HG02588 (cell line): ENCODE measurements around the gene PRDM8.

Experiments used
- ATAC-seq: cut with Tn5 transposase; IDR thresholded peaks from one replicate; pipeline ENCODE4 v1.9.1; 2021; ENCODE audit warnings: mild to moderate bottlenecking, moderate library complexity; ENCODE audit not compliant: unreplicated experiment

PRDM8 gene

DNA sequence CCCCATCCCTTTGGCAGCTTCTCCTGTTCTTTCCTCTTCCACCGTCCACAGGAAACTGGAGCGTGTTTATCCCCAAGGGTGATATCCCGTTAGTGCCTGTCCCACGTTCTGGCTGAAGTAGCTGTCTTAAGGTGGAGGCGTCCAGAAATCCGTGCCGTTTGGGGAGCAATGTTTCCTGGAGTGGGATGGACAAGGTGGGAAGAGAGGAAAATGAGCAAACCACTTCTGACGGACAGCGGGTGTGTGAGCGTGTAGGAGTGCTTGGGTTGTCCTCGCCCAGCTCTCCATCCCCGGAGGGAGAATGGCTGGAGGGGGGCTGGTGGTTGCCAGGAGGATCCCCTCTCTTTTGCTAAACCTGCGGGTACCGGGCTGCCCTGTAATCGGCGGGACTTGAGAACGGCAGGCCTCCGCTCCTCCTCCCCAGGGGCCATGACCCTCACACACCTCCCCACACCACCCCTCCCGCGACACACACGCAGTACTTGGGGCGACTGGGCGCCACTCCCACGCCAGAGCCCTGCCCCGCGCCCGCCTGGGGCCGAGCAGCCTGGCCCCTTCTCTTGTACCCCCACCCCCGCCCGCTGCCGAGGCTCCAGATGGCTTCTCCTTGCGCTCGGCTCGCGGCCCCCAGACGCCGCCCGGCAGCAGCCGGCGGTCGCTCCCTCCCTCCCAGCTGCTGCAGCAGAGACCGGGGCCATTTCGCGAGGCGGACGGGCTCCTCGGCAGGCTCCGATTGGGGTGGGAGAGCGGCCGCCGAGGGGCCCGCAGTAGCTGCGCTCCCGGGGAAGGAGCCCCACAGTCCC is 13.9 kb upstream of the PRDM8 start:
- ATAC-seq: no peak

DNA sequence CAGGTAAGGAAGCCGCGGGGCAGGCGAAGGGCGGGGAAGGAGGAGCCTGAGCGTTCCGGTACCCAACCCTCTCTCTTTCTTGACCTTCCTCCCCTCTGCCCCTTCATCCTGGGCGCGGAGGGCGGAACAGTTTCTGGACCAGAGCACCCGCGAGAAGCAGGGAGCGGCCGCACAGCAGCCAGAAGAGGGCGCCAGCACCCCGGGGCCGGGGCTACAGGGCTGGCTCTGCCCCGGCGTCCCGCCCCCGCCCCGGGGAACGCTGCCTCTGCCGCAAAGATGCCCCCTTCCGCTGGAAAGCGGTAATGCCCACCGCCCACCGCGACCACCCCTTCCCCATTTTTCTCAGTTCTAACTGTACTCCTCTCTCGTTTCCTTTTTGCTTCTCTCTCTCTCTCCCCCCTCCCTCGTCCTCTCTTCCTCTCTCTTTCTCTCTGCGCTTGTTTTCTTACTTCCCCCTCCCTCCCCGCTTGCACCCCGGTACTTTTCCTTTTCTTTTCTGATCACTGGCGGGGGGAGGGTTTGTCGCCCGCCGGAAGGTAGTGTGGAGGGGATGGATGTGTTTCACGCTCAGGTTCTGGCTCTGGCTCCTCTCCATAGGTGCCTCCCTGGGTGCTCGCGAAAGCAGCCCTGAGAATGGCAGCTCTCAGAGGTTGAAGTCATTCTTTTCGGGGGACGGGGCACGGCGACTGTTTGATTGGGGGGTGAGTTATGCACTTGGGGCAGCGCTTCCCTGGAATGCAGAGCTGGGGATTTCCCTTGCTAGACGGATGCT is 13.1 kb upstream of the PRDM8 start:
- peak; percentile 90 for ATAC-seq

DNA sequence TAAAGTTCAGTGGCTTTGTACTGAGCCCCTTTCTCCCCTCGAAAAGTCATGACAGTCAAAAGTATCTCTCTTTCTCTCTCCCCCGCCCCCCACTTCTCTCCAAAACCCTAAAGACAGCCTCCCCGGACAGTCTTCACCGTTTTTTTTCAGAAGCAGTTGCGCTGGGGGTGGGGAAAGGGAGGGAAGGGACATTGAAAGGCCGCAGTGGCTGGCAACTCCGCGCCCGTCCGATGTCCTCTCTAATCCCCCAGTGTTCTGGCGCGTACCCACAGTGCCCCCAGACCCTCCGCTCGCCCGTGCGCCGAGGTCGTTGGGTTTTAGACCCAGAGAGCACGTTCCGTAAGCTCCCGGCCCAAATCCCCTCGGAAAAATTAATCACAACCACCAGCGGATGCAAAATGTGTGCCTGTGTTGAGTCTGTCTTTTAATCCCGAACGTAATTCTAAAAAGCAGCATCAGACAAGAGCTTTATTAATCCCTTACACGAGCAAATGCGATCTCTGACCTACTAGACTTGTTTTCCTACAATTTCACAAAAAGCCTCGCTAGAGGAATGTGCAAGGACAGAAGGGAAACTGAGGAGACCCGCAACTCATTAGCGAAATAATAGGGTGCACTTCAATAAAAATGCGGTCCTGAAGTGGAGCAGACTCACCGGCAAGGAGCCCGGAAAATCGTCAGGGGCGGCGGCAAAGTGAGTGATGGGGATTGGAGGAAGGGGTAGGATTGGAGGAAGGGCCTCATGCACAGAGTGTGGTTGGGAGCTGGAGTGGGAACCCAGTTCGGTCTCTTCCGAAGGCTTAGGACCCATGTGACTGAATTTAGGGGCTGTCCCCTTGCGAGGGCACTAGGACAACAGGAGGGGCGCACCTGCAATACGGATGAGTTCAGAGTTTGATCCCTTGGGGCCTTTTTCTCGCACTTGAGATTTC is 12.2 kb upstream of the PRDM8 start:
- no peak for ATAC-seq

DNA sequence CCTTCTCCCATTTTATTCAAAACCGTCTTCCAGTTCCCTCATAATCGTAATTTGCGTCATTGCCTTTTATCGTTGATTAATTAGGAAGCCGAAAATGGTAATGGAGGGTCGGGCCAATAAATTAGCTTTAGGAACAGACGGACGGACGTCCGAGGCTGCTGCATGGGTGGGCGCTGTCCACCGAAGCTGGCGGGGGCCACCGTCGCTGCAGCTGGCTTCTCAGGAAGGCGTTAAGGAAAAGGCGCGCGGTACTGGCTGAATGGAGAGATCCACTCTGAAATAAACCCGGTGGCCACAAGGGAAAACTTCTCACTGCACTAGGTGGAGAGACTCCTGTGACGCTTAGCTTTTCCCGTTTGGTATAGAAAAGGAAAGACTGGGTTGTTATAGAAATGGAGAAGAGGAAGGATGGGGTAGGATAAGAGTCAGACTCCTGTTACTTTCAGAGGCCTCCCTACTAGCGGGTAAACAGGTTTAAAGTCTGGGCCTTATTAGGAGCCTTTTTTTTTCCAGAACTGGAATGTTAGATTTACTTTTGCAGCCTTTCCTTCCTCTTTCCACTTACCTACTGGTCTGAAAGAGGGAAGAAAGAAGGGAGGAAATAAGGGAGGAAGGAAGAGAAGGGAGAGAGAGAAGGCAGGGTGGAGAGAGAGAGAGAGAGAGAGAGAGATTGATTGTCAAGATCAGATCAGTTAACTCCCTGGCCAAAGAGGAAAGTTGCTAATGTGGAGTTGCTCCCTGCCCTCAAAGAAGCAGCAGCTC is 11.3 kb upstream of the PRDM8 start:
- no peak for ATAC-seq

DNA sequence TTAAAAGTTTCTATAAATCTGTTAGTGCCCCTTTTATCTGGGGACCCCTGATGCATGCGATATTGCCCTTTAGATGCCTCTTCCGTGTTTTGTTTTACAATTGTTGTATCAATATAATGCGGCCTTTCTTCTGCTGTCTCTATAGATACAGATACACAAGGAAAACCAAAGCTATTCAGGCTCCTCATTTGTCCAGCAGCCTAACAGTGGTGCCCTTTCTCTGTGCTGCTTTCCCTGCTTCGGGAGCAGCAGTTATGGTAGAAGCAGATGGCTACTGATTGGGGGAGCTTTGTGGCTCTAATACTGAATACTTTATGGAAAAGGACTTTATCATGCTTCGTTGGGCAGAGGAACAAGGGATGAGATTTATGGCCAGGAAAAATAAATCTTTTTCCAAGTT is 10.6 kb upstream of the PRDM8 start:
- no peak for ATAC-seq

DNA sequence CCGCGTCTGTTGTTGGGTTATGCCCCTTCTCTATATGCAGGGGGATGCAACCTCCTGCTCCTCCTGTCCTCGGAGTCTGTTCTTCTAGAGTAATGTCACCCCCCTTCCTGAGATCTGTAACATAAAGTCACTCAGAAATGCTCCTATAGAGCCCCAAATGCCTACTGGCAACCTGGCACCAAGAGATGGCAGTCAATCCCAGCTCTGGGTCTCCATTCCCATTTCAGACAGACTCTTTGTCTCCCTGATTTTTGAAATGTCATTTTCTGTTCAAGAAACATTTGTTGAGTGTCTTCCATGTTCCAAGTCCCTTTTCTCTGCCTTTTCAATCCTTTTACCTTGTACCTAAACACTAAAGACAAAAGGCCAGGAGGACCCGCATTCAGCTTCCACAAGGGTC is 9.6 kb upstream of the PRDM8 start:
- ATAC-seq: no peak

DNA sequence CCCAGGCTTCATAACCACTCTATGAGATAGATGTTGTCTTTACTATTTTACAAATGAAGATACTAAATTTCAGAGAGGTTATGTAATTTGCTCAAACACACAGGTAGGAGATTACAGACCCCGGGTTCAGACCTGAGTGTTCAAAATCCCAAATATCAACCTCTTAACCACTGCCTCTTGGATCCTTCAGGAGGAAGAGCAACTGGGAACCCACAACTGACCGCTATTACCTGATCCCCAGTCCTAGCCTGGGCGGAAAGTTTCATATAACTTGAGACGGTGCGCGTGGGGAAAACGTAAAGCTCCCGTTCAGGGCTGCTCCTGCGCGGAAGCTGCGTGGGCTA is 8.9 kb upstream of the PRDM8 start:
- no peak for ATAC-seq

DNA sequence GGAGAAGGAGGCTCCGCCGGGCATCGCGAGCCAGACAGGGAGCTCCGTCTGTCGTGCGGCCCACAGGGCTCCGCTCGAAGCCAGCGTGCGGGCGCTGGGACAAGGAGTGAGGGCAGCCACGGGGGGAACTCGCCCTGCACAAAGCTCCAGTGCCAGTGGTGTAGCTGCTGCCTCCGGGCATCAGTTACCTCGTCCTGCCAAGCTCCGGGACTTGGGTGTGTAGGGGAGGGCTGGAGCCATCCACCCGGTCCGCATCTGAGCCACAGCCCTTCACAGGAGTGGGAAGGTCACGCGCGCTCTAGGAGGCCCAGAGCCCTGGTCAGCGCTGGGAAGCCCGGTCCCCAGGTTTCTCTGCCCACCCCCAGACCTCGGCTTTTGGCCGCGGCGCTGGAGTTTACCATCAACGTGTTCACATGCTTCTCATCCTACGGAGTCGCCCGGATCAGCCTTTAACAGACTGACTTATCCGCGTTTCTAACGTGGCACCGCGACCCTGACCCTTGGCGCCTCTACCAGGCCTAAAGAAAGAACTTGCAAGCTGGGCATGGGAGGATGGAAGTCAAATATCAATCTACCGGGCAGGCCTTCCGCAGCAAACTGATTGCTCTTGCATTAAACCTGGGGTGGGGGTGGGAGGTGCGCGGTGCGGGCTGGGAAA is 8.4 kb upstream of the PRDM8 start:
- ATAC-seq: no peak

DNA sequence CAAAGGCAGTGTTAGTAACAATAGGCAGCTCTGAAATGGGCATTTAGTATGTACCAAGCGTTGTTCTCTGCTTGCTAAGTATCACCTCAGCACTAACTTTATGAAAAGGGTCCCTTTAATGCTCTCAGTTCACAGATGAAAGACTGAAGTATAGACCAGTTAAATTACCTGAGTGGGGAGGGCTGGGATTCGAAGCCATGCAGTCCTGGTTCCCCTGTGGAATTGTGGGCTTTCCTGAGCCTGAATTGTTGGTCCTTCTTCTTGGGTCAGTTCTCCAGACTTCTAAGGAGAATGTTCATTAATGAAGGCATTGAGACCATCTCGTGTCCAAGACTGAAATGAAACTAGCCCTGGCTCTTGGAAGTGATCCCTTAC is 7.7 kb upstream of the PRDM8 start:
- no peak for ATAC-seq

DNA sequence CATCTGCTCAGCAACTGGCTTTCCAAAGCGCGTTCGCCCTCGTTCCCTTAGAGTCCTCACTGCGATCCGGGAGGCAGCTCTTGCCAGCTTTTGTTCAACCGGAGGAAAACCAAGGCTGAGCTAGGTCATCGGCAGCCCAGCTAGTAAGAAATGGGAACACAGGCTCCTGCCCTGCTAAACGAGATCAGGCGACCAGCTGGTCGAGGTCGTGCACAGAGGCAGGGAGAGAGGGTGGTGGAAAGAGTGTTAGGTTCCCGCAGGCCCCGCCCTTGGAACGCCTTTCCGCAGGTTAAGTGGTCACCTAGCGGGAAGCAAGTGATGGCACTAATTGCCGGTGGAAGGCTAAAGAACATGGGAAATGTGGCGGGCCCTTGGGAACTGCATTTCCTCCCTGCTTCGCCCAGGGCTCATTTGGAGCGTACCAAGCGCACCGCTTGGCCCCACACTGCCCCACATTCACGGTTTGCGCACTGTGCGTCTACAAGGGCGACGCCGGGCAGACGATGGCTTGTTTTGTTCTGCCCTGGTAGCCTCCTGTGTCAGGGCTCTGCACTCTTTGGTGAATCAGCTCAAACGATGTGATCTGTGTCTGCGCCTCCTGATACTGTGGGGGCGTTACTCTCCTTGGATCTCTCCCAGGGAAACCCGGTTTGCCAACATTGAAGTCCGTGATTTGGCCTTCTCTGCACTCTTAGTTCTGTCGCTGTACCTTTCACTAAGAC is 7.2 kb upstream of the PRDM8 start:
- no peak for ATAC-seq

DNA sequence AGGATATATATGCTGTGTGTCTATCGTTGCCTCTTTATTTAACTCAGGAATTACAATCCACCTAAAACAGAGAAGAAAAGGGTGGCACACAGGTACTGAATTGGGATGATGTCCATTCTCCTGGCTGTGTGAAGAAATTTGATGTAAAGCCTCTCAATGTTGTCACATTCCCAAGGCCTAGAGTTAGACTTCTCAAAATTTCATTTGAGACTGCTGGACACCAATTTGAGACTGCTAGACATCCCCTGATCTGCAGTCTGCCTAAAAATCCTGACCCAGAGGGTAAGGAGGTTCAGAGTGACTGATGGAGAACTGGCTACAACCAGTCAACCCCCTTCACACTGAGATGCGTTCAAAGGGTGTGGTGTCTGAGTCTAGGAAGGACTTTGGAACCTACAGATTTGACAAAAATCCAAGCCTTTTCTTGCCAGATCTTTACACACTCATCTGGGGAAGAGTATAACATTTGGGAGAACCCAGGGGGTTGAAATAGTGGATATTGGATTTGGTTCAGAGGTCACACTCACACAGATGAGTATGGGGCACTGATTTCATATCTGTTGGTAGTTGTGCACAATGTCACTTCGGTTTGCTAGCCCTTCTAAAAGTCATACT is 4.9 kb upstream of the PRDM8 start:
- ATAC-seq: no peak

DNA sequence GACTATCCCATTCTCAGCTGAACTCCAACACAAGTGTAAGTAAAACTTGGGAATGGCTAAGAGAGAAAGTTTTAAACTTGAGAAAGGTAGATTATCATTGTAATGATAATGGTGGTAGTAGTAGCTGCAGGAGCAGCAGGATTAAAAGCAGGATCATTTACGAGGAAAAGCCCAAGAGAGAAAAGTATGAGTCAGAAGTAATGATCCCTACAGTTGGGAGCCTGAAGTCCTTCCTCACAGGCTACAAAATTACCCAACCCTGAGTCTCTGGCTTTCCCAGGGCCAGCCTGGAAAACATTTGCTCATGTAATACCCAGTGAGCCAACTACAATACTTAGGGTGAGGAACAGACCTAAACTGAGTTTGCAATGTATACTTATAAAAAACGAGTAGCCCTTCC is 4.4 kb upstream of the PRDM8 start:
- ATAC-seq: no peak

DNA sequence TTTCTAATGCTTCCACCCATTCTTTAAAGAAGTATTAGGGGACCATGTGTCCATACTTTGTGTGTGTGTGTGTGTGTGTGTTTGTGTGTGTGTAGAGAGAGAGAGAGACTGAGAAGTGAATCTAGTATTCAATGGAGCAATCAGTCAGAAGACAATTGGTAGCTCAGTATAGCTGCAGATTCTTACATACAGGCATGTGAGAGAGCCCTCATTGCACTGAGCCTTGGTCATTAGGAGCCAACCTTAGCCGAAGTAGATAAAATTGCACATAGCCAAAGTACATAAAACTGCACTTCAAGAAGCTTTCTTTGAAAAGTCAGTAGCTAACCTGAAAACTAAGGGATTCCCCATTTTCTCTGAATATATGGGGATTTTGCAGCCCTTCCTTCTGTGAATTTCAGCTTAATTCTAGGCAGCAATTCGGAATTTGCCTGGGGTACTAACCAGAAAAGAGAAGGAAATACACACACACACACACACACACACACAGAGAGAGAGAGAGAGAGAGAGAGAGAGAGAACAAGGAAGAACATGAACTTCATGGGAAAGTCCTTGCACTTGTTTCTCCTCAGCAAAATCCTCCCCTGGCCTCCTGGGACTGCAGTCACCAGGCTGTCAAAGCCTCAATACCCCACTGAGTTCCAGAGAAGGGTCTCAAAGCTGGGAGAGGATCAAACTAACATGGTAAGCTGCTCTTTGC is 1.7 kb upstream of the PRDM8 start:
- no peak for ATAC-seq

DNA sequence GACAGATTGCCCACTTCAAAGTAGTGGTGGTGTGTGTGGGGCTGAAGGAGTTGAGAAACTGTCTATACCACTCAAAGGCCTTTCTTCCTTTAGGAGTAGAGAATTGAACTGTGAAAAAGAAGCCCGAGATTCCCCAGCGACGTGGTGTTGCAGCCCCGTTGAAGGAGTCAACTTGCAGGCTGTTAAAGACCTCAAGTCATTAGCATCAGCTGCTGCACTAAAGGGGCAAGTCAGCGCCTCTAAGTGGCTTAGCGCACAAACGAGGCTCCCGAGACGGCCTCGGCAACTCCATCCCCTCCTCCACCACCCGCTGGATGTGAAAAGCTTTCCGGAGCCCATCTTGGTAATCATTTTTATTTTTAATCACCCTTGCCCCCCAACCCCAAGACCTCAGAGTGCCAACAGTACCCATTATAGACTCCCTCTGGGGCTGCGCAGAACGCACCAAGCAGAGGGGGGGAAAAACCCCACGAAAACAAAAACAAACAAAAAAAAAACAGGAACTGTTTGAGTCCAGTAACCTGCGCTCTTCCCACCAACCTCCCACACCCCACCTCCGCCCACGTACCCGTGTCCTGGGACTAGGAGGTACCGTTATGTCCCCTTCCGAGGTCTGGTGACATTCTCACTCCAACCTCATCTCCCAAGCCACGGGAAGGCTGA is 913 bp upstream of the PRDM8 start:
- ATAC-seq: peak; percentile 44

DNA sequence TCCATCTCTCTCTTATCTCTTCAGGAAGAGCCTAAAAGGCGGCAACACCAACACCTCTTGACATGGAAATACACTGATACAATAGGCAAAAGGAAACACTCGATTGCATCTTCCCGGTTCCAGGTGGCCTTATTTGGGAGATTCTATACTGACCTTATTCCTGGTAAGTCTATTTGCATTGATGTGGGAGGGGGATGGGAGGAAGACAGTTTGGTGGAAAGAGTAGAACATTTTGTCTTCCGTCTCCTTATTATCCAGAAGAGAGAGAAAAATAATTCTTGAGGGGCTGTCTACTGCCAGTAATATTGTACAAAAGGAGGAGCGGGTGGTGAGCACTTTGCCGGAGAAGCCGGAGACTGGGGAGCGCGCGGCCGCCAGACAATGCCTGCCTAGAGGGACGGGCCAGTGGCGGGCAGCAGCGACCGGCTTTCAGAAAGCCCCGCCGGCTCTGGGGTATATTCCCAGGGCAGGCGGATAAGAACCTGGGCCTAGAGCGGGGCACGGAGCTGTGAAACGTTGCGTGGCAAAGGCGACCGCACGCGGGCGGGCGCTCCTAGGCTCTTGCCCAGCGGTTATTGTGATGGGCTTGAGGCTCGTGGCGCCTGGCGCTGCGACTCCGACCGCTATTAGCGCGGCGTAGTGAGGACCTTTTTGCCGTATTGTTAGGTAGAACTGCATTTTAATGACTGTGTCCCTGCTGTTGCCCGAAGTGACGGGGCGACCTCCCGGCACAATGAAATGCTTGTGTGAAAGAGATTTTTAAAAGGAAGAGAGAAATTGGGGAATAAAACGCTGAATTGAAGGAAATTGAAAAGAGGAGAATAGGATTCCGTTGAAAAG is 518 bp downstream of the PRDM8 start:
- no peak for ATAC-seq

DNA sequence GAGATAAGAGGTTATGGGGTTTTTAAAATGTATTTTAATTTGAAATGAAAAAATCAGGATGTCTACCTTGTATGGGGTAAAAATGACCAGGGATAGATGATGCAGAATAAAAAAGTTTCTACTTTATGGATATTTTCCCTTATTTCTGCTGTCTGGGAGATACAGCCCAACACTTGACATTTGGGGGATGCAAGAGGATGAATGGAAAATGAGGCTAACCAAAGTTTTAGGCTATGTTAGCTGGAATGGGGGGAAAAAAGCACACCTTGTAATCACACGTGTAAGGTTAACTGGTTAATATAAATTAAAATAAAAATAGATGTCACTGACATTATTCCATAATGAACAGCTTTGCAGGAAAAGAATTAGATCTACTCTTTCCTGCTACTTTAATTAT is 1.1 kb downstream of the PRDM8 start:
- ATAC-seq: no peak

DNA sequence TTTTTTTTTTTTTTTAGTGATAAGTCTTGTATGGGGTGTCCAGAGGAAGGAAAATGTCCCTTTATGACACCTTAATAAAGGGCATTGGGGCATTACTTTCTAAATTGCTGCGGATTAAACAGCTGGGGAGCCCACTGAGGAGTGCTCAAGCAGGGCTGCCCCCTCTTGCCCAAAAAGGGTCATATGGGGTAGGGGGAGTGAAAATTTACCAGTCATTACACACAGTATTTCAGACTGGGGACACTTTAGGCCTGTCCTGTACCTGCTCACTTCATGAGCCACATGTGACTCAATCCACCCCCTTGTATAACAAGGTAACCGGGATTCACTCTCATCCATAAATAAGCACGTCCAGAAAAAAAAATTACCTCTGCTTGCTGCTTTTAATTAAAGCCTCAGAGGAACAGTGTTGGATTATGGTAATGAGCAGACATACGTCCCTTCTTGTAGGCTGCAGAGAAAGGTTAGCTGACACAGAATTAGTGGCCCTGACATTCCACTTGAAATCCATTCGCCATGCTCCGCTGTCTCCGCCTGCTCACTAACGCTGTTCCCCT is 1.8 kb downstream of the PRDM8 start:
- no peak for ATAC-seq
